WERI-Rb-1 (cell line): ENCODE data around the gene AHNAK.
"Not testable (repeated sequence)": the region's sequence is repeated elsewhere in the genome, so short reads cannot be mapped to it uniquely, and the experiment has no call there.

Experiments used
- DNase-seq: peaks from one replicate; pipeline ENCODE4 v3.0.0-alpha.2; 2020
- H3K27ac ChIP-seq: fragments of 250-450 bp; sonication (Bioruptor Pico); 2 replicates; pipeline ENCODE4 v1.5.1; 2020; ENCODE audit warnings: mild to moderate bottlenecking, moderate library complexity
- H3K27me3 ChIP-seq: fragments of 250-450 bp; sonication (Bioruptor Pico); 2 replicates; pipeline ENCODE4 v1.5.1; 2021; ENCODE audit warnings: mild to moderate bottlenecking, low read depth, moderate library complexity; ENCODE audit not compliant: insufficient read depth, severe bottlenecking
- H3K36me3 ChIP-seq: fragments of 250-450 bp; sonication (Bioruptor Pico); 2 replicates; pipeline ENCODE4 v1.5.1; 2020; ENCODE audit warnings: mild to moderate bottlenecking, moderate library complexity
- H3K4me3 ChIP-seq: 2 replicates; pipeline ENCODE4 v1.5.1; 2011; ENCODE audit warnings: low read depth, mild to moderate bottlenecking, control low read depth, low read length
- H3K9me3 ChIP-seq: fragments of 250-450 bp; sonication (Bioruptor Pico); 2 replicates; pipeline ENCODE4 v1.5.1; 2021; ENCODE audit warnings: mild to moderate bottlenecking, moderate library complexity; ENCODE audit not compliant: severe bottlenecking
- TF ChIP-seq, protein P1 (sequence below): IDR thresholded peaks from 2 replicates; pipeline ENCODE4 v1.5.1; 2011; ENCODE audit warnings: low read depth, mild to moderate bottlenecking, control low read depth, inconsistent platforms, low read length

Gene AHNAK

DNA sequence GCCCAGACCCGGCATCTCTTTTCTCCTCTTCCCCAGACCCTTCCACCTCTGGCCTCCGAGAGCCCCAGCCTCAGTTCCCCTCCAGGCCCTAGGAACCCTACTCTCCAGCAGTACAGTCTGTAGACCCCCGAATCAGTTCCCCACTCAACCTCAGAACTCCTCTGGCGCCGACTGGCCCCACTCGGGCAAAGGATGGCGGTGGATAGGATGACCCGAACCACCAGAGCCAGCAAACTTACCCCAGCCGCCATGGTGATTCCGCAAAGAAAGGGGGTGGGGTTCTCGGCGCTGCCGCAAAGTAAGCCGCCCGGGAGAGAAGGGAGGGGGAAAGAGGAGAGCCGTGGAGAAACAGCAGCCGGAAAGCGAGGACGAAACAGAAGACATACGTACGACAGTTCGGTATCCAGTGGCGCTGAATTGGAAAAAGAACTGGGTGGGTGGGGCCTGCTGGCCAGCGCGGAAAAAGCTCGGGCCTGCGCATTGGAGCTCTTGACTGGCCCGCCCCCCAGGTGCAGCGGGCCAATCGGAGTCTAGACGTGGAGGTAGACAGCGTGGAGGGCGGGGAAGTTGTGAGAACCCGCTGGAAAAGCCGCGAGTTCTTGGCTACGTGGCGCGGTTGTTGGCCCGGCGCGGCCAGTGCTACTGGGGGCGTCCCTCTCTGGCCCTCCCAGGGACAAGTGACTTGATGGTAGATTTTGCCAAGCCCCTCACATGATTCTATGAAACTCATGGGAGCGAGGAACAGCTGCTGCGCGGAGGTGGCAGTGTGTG lies 27.2 kb upstream of the AHNAK start, which contains the start of gene EEF1G:
TSS of gene EEF1G (minus strand) at position 300 of the 771 bp plus-strand sequence. CDS start at position 251, 49 bp downstream.
- TF ChIP-seq, protein P1, sequence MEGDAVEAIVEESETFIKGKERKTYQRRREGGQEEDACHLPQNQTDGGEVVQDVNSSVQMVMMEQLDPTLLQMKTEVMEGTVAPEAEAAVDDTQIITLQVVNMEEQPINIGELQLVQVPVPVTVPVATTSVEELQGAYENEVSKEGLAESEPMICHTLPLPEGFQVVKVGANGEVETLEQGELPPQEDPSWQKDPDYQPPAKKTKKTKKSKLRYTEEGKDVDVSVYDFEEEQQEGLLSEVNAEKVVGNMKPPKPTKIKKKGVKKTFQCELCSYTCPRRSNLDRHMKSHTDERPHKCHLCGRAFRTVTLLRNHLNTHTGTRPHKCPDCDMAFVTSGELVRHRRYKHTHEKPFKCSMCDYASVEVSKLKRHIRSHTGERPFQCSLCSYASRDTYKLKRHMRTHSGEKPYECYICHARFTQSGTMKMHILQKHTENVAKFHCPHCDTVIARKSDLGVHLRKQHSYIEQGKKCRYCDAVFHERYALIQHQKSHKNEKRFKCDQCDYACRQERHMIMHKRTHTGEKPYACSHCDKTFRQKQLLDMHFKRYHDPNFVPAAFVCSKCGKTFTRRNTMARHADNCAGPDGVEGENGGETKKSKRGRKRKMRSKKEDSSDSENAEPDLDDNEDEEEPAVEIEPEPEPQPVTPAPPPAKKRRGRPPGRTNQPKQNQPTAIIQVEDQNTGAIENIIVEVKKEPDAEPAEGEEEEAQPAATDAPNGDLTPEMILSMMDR = no peak
- Histone ChIP-seq H3K36me3 (peaks cover 75% of the 10 kb centered on the region), H3K27me3 (no peaks in the 10 kb centered on the region), H3K9me3 (no peaks in the 10 kb centered on the region), H3K27ac (peak within 1 kb of the TSS; percentile 91), H3K4me3 (peak within 1 kb of the TSS; percentile 100)
- peak; percentile 99 for DNase-seq

DNA sequence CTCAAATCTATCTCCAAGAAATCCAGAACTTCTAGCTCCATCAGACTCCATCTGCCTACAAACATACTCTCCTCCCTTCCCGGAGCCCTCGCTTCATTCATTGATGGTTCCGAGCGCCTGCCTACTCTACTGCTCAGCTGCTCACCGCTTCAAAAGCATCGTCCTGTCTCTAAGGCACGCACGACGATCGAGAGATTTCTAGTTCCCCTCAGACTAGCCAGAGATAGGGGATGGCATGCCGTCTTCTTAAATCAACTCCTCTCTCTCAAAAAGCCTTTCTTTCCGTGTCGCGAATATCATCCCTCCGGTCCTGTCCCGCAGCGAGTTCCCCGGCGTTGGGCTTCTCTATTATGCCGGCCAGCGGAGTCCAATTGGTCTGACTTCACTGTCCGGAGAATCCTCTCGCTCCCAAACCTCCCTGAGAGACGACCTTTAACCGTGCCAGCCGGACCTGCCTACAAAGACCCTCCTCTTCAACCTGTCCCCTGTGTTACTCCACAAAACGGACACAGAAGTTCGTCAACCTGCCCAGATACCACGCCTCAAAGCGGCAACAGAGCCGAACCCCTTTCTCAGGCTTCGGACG lies 26.5 kb upstream of the AHNAK start:
- Histone ChIP-seq H3K27me3 (no peaks in the 10 kb centered on the region), H3K27ac (peak overlapping the region; percentile 82), H3K9me3 (no peaks in the 10 kb centered on the region), H3K4me3 (peak overlapping the region; percentile 100), H3K36me3 (peaks cover 74% of the 10 kb centered on the region)
- no peak for DNase-seq
- TF ChIP-seq, protein P1 = no peak

DNA sequence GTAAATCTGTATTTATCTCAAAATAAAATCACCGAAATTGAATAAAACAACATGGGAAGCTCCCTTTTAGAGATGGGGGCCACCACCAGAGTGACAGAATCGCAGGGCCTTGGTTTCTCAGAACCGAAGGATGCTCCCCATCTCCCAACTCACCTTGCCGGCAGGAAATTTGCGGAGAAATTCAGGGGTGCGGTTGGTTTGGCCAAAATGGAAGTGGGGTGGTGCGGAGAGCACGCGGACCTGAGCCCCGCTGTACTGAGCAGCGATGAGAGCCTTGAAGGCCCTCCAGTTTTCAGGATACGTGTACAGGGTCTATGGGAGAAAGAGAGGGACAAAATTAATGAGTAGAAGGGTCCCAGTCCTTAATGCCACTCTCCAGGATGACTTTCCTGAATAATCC lies 25.8 kb upstream of the AHNAK start:
- DNase-seq = no peak
- Histone ChIP-seq H3K27ac (peak overlapping the region; percentile 82; the same call in 1 of the 2 replicates), H3K4me3 (peak overlapping the region; percentile 100), H3K27me3 (no peaks in the 10 kb centered on the region), H3K36me3 (peaks cover 78% of the 10 kb centered on the region), H3K9me3 (no peaks in the 10 kb centered on the region)
- TF ChIP-seq, protein P1 = no peak

DNA sequence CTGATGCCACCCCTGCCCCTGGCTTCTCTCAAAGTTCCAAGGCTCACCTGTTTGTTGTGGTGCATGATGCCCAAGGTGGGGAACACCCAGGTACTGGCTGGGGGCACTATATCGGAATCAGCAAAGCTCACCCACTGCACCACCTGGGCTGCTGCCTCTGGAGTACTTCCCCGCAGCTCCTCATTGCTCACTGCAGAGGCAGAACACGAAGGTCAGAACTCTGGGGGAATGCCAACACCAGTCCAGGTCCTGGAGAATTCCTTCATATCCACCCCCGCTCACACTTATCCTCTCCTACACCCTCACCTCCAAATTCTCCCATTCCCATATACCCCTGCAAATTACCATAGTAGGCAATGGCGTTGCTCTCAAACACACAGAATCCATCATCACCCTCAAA lies 24.9 kb upstream of the AHNAK start:
- not testable (repeated sequence) for H3K9me3 ChIP-seq, H3K27ac ChIP-seq, H3K27me3 ChIP-seq, H3K4me3 ChIP-seq, DNase-seq
- peaks cover 80% of the 10 kb centered on the region for H3K36me3 ChIP-seq

DNA sequence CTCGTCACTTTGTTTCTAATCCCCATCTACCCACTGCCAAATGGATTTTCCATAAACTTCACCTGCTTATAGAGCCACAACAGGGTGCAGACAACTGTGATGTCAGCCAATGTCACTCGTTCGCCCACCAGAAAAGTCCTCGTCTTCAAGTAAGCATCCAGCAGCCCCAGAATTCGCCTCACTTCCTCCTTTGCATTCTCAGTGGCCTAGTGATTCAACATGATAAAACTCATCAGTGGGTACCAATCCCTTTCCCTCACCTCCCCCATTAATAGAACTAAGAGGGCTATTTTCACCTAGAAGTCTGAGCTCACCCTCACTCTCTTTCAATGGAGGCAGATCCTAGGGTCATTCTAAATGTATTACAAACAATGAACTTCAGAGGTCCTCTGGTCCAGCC lies 24.3 kb upstream of the AHNAK start:
- not testable (repeated sequence) for DNase-seq, H3K27ac ChIP-seq, H3K9me3 ChIP-seq, H3K4me3 ChIP-seq, H3K27me3 ChIP-seq
- peaks cover 79% of the 10 kb centered on the region for H3K36me3 ChIP-seq

DNA sequence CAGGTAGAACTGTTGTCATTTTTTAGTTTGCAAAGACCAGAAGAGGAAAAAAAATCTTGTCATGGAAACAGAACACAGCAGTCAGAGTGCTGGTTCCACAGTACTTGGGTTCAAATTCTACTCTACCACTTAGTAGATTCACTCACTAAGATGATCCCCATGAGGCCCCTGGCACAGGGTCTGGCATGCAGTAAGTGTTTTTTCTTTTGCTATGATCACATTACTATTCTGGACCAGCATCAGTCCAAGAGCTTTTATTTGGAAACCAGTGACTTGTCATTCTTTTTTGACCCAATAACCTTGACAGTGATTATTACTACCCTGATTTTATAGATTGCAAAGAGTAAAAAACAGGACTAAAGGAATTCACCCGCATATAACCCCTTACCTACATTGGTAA lies 23.0 kb upstream of the AHNAK start:
- no peak overlapping the region for H3K4me3 ChIP-seq
- TF ChIP-seq, protein P1 = no peak
- peaks cover 83% of the 10 kb centered on the region for H3K36me3 ChIP-seq
- no peak for DNase-seq
- H3K27me3 ChIP-seq = no peaks in the 10 kb centered on the region
- no peak overlapping the region for H3K27ac ChIP-seq
- H3K9me3 ChIP-seq = no peaks in the 10 kb centered on the region
